ENCODE results near the gene BPIFA2. TPM values are rescaled to one million over a fixed set of nuclear protein-coding genes. Genes with fewer than 3 reads are reported as not detected.

The BPIFA2 gene
- total and polyA plus RNA-seq, 9 of the 15 experiments (the other 6 are each of a cell fraction or from before 2014, with no cell fraction given): not detected

DNA sequence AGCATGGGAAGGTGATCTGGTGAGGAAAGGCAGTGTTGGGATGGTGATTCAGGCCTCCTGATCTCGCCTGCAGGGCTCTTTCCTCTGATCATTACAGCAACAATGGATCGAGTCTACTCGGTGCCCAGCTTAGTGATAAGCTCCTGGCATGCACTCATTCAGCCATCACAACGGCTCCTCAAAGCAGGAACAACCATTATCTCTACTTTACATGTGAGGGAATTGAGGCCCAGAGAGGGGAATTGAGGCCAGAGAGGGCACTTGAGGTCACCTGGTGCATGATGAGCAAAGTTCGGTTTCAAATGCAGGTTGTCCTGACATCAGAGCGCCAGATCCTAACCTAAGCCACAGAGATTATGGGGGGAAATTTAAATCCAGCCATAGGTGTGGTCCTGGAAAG lies 42.0 kb upstream of the BPIFA2 start (continued):
- TF ChIP-seq, protein P1, sequence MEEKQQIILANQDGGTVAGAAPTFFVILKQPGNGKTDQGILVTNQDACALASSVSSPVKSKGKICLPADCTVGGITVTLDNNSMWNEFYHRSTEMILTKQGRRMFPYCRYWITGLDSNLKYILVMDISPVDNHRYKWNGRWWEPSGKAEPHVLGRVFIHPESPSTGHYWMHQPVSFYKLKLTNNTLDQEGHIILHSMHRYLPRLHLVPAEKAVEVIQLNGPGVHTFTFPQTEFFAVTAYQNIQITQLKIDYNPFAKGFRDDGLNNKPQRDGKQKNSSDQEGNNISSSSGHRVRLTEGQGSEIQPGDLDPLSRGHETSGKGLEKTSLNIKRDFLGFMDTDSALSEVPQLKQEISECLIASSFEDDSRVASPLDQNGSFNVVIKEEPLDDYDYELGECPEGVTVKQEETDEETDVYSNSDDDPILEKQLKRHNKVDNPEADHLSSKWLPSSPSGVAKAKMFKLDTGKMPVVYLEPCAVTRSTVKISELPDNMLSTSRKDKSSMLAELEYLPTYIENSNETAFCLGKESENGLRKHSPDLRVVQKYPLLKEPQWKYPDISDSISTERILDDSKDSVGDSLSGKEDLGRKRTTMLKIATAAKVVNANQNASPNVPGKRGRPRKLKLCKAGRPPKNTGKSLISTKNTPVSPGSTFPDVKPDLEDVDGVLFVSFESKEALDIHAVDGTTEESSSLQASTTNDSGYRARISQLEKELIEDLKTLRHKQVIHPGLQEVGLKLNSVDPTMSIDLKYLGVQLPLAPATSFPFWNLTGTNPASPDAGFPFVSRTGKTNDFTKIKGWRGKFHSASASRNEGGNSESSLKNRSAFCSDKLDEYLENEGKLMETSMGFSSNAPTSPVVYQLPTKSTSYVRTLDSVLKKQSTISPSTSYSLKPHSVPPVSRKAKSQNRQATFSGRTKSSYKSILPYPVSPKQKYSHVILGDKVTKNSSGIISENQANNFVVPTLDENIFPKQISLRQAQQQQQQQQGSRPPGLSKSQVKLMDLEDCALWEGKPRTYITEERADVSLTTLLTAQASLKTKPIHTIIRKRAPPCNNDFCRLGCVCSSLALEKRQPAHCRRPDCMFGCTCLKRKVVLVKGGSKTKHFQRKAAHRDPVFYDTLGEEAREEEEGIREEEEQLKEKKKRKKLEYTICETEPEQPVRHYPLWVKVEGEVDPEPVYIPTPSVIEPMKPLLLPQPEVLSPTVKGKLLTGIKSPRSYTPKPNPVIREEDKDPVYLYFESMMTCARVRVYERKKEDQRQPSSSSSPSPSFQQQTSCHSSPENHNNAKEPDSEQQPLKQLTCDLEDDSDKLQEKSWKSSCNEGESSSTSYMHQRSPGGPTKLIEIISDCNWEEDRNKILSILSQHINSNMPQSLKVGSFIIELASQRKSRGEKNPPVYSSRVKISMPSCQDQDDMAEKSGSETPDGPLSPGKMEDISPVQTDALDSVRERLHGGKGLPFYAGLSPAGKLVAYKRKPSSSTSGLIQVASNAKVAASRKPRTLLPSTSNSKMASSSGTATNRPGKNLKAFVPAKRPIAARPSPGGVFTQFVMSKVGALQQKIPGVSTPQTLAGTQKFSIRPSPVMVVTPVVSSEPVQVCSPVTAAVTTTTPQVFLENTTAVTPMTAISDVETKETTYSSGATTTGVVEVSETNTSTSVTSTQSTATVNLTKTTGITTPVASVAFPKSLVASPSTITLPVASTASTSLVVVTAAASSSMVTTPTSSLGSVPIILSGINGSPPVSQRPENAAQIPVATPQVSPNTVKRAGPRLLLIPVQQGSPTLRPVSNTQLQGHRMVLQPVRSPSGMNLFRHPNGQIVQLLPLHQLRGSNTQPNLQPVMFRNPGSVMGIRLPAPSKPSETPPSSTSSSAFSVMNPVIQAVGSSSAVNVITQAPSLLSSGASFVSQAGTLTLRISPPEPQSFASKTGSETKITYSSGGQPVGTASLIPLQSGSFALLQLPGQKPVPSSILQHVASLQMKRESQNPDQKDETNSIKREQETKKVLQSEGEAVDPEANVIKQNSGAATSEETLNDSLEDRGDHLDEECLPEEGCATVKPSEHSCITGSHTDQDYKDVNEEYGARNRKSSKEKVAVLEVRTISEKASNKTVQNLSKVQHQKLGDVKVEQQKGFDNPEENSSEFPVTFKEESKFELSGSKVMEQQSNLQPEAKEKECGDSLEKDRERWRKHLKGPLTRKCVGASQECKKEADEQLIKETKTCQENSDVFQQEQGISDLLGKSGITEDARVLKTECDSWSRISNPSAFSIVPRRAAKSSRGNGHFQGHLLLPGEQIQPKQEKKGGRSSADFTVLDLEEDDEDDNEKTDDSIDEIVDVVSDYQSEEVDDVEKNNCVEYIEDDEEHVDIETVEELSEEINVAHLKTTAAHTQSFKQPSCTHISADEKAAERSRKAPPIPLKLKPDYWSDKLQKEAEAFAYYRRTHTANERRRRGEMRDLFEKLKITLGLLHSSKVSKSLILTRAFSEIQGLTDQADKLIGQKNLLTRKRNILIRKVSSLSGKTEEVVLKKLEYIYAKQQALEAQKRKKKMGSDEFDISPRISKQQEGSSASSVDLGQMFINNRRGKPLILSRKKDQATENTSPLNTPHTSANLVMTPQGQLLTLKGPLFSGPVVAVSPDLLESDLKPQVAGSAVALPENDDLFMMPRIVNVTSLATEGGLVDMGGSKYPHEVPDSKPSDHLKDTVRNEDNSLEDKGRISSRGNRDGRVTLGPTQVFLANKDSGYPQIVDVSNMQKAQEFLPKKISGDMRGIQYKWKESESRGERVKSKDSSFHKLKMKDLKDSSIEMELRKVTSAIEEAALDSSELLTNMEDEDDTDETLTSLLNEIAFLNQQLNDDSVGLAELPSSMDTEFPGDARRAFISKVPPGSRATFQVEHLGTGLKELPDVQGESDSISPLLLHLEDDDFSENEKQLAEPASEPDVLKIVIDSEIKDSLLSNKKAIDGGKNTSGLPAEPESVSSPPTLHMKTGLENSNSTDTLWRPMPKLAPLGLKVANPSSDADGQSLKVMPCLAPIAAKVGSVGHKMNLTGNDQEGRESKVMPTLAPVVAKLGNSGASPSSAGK (IDR thresholded peaks at IDR 0.05): no peak
- TF ChIP-seq, protein P2, sequence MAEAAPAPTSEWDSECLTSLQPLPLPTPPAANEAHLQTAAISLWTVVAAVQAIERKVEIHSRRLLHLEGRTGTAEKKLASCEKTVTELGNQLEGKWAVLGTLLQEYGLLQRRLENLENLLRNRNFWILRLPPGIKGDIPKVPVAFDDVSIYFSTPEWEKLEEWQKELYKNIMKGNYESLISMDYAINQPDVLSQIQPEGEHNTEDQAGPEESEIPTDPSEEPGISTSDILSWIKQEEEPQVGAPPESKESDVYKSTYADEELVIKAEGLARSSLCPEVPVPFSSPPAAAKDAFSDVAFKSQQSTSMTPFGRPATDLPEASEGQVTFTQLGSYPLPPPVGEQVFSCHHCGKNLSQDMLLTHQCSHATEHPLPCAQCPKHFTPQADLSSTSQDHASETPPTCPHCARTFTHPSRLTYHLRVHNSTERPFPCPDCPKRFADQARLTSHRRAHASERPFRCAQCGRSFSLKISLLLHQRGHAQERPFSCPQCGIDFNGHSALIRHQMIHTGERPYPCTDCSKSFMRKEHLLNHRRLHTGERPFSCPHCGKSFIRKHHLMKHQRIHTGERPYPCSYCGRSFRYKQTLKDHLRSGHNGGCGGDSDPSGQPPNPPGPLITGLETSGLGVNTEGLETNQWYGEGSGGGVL (CRISPR knock-in tag; IDR thresholded peaks at IDR 0.05): no peak
- no peak for TF ChIP-seq POLR2AphosphoS5 (IDR thresholded peaks at IDR 0.05; ENCODE audit: control insufficient read depth, insufficient read depth, low read depth, low read length)
- TF ChIP-seq, protein P3, sequence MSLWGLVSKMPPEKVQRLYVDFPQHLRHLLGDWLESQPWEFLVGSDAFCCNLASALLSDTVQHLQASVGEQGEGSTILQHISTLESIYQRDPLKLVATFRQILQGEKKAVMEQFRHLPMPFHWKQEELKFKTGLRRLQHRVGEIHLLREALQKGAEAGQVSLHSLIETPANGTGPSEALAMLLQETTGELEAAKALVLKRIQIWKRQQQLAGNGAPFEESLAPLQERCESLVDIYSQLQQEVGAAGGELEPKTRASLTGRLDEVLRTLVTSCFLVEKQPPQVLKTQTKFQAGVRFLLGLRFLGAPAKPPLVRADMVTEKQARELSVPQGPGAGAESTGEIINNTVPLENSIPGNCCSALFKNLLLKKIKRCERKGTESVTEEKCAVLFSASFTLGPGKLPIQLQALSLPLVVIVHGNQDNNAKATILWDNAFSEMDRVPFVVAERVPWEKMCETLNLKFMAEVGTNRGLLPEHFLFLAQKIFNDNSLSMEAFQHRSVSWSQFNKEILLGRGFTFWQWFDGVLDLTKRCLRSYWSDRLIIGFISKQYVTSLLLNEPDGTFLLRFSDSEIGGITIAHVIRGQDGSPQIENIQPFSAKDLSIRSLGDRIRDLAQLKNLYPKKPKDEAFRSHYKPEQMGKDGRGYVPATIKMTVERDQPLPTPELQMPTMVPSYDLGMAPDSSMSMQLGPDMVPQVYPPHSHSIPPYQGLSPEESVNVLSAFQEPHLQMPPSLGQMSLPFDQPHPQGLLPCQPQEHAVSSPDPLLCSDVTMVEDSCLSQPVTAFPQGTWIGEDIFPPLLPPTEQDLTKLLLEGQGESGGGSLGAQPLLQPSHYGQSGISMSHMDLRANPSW (CRISPR knock-in tag; IDR thresholded peaks at IDR 0.05): no peak
- TF ChIP-seq, protein P4, sequence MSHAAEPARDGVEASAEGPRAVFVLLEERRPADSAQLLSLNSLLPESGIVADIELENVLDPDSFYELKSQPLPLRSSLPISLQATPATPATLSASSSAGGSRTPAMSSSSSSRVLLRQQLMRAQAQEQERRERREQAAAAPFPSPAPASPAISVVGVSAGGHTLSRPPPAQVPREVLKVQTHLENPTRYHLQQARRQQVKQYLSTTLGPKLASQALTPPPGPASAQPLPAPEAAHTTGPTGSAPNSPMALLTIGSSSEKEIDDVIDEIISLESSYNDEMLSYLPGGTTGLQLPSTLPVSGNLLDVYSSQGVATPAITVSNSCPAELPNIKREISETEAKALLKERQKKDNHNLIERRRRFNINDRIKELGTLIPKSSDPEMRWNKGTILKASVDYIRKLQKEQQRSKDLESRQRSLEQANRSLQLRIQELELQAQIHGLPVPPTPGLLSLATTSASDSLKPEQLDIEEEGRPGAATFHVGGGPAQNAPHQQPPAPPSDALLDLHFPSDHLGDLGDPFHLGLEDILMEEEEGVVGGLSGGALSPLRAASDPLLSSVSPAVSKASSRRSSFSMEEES (CRISPR knock-in tag; IDR thresholded peaks at IDR 0.05): no peak
